DOHH2 (cell line): ENCODE results near the gene ARL4A.

Experiments used
- H3F3A ChIP-seq: fragments of 200-600 bp; sonication (generic), shearing (Covaris generic); 2 replicates; pipeline ENCODE4 v1.6.0; 2016; ENCODE audit warnings: antibody characterized with exemption, mild to moderate bottlenecking; ENCODE audit not compliant: control insufficient read depth, insufficient read depth
- H3K27ac ChIP-seq: fragments of 200-600 bp; sonication (generic); 2 replicates; pipeline ENCODE4 v1.5.1; 2014; ENCODE audit warnings: low read depth, mild to moderate bottlenecking, low read length, moderate library complexity
- H3K27me3 ChIP-seq: fragments of 200-600 bp; sonication (generic); 2 replicates; pipeline ENCODE4 v1.6.1; 2014; ENCODE audit warnings: mild to moderate bottlenecking, low read length, mixed read lengths; ENCODE audit not compliant: control insufficient read depth
- H3K36me3 ChIP-seq: fragments of 200-600 bp; sonication (generic); 2 replicates; pipeline ENCODE4 v1.6.1; 2014; ENCODE audit warnings: mild to moderate bottlenecking, low read length, moderate library complexity, mixed read lengths; ENCODE audit not compliant: control insufficient read depth
- H3K4me1 ChIP-seq: fragments of 200-600 bp; sonication (generic); 2 replicates; pipeline ENCODE4 v1.6.1; 2014; ENCODE audit warnings: mild to moderate bottlenecking, low read length, mixed read lengths; ENCODE audit not compliant: control insufficient read depth
- H3K4me2 ChIP-seq: fragments of 200-600 bp; sonication (generic); 2 replicates; pipeline ENCODE4 v1.6.0; 2014; ENCODE audit warnings: mild to moderate bottlenecking, low read length, moderate library complexity
- H3K4me3 ChIP-seq: fragments of 200-600 bp; sonication (generic); 2 replicates; pipeline ENCODE4 v1.5.1; 2014; ENCODE audit warnings: mild to moderate bottlenecking, low read length, mixed read lengths
- H3K79me2 ChIP-seq: fragments of 200-600 bp; sonication (generic); 2 replicates; pipeline ENCODE4 v1.6.1; 2014; ENCODE audit warnings: mild to moderate bottlenecking, low read length, mixed read lengths; ENCODE audit not compliant: control insufficient read depth
- H3K9me2 ChIP-seq: fragments of 200-600 bp; sonication (generic); replicated peaks from 2 replicates; pipeline ENCODE4 v1.6.1; 2014; ENCODE audit warnings: mild to moderate bottlenecking, low read length, mixed read lengths; ENCODE audit not compliant: control insufficient read depth
- H3K9me3 ChIP-seq: fragments of 200-600 bp; sonication (generic); 2 replicates; pipeline ENCODE4 v1.6.1; 2014; ENCODE audit warnings: antibody characterized with exemption, low read length, mixed read lengths; ENCODE audit not compliant: control insufficient read depth, insufficient read depth
- H4K20me1 ChIP-seq: fragments of 200-600 bp; sonication (generic); 2 replicates; pipeline ENCODE4 v1.6.0; 2014; ENCODE audit warnings: low read depth, mild to moderate bottlenecking, antibody characterized with exemption, low read length, moderate library complexity; ENCODE audit not compliant: control insufficient read depth, insufficient read depth
- CTCF ChIP-seq: fragments of 200-600 bp; sonication (generic); IDR thresholded peaks from one replicate; pipeline ENCODE4 v1.5.1; 2014; ENCODE audit warnings: antibody characterized with exemption, mild to moderate bottlenecking, low read depth, low read length; ENCODE audit not compliant: poor library complexity, severe bottlenecking
- EZH2phosphoT487 ChIP-seq: fragments of 200-600 bp; sonication (generic); IDR thresholded peaks from 2 replicates; pipeline ENCODE4 v1.6.1; 2017; ENCODE audit warnings: borderline replicate concordance, mild to moderate bottlenecking, antibody characterized with exemption, low read length, moderate library complexity, mixed read lengths

The ARL4A gene

GRCh38 chr7:12738665-12739064 lies 51.2 kb downstream of the ARL4A start:
- TF ChIP-seq EZH2phosphoT487 (no peak), CTCF (no peak)
- no peaks in the 10 kb centered on the region for H3K4me1 ChIP-seq
- no peak overlapping the region for H3K4me2 ChIP-seq

More at GRCh38 chr7:12738665-12739064, 51.2 kb downstream of the ARL4A start:
- Histone ChIP-seq H3K36me3 (no peaks in the 10 kb centered on the region), H3K27me3 (no peaks in the 10 kb centered on the region), H3K4me3 (no peak overlapping the region), H3K79me2 (no peaks in the 10 kb centered on the region), H3F3A (no peaks in the 10 kb centered on the region), H3K9me2 (no peaks in the 10 kb centered on the region), H3K9me3 (no peaks in the 10 kb centered on the region), H3K27ac (no peak overlapping the region), H4K20me1 (no peaks in the 10 kb centered on the region)
